Panc1 (cell line): ENCODE measurements around the gene CLCN6. TPM values are rescaled to one million over a fixed set of nuclear protein-coding genes. Genes with fewer than 3 reads are reported as not detected.

ENCODE experiments used
- ATAC-seq: fragments of 200-7000 bp; cut with Tn5 transposase; 2 replicates; pipeline ENCODE4 v1.9.1; 2020; ENCODE audit warnings: mild to moderate bottlenecking, moderate library complexity
- BruUV-seq: library from RNA; stranded (reverse); fragments of 400-500 nt; replicated peaks from 2 replicates; lab custom pipeline; 2021; lab: Mats Ljungman, UMichigan
- CTCF ChIA-PET: fragments of 300-600 bp; sonication (Branson Sonifier 250); formaldehyde crosslinking; loops from one replicate; lab custom pipeline; 2022; ENCODE audit warnings: antibody characterized with exemption; lab: Charles Lee
- POLR2A ChIA-PET: fragments of 300-600 bp; sonication (Branson Sonifier 250); formaldehyde crosslinking; loops from one replicate; lab custom pipeline; 2022; ENCODE audit warnings: antibody characterized with exemption; lab: Charles Lee
- DNase-seq: peaks from one replicate; pipeline ENCODE4 v3.0.0-alpha.2; 2010; ENCODE audit warnings: low read depth, low spot score
- H3K27ac ChIP-seq: 2 replicates; pipeline ENCODE4 v1.5.1; 2011; ENCODE audit warnings: mild to moderate bottlenecking, low read length, inconsistent platforms
- H3K27me3 ChIP-seq: fragments of 200-500 bp; sonication (Bioruptor generic); 2 replicates; pipeline ENCODE4 v1.6.0; 2014; ENCODE audit warnings: low read length, inconsistent platforms; ENCODE audit not compliant: control insufficient read depth, insufficient read depth
- H3K36me3 ChIP-seq: fragments of 200-500 bp; sonication (Bioruptor generic); 2 replicates; pipeline ENCODE4 v1.5.1; 2014; ENCODE audit warnings: inconsistent platforms, mild to moderate bottlenecking, low read length, moderate library complexity; ENCODE audit not compliant: control insufficient read depth, insufficient read depth
- H3K4me1 ChIP-seq: 2 replicates; pipeline ENCODE4 v1.5.1; 2011; ENCODE audit warnings: inconsistent platforms, mild to moderate bottlenecking, low read length, moderate library complexity; ENCODE audit not compliant: control insufficient read depth, insufficient read depth
- H3K4me3 ChIP-seq, 2 experiments: 2 replicates each; pipeline ENCODE4 v1.5.1; 2011 to 2012; ENCODE audit warnings: low read depth in 2 of 2, low read length in 2 of 2, mild to moderate bottlenecking in 2 of 2, inconsistent platforms in 1 of 2, moderate library complexity in 1 of 2
- H3K9me3 ChIP-seq: fragments of 200-500 bp; sonication (Bioruptor generic); 2 replicates; pipeline ENCODE4 v1.5.1; 2014; ENCODE audit warnings: low read depth, mild to moderate bottlenecking, inconsistent platforms, low read length, moderate library complexity; ENCODE audit not compliant: control insufficient read depth, insufficient read depth
- CTCF ChIP-seq: fragments of 450-650 bp; IDR thresholded peaks from 2 replicates; pipeline ENCODE4 v1.5.1; 2017; ENCODE audit warnings: mild to moderate bottlenecking
- POLR2AphosphoS5 ChIP-seq: IDR thresholded peaks from 2 replicates; pipeline ENCODE4 v1.6.1; 2012; ENCODE audit warnings: mild to moderate bottlenecking, low read depth, low read length, moderate library complexity
- REST ChIP-seq, 2 experiments: IDR thresholded peaks; 2 replicates each; pipeline ENCODE4 v1.6.1; 2011 to 2012; ENCODE audit warnings: low read depth in 2 of 2, control low read depth in 1 of 2, low read length in 1 of 2, mild to moderate bottlenecking in 1 of 2, moderate library complexity in 1 of 2; ENCODE audit not compliant: insufficient read depth in 1 of 2
- SIN3A ChIP-seq: IDR thresholded peaks from 2 replicates; pipeline ENCODE4 v1.6.1; 2012; ENCODE audit warnings: low read depth, mild to moderate bottlenecking, low read length, moderate library complexity, borderline replicate concordance; ENCODE audit not compliant: insufficient read depth
- TCF7L2 ChIP-seq: IDR thresholded peaks from 2 replicates; pipeline ENCODE4 v1.6.1; 2011; ENCODE audit warnings: mild to moderate bottlenecking, low read depth, low read length, inconsistent platforms
- in situ Hi-C: cut with HindIII; loops from 2 replicates; pipeline ENCODE4 v1.10.0; 2016; ENCODE audit warnings: low sequenced_read_pairs, low pct_unique_long_range_greater_than_20kb
- intact Hi-C: fragments of 100-400 bp; cut with micrococcal nuclease; formaldehyde crosslinking; loops from one replicate; pipeline ENCODE4 v1.10.0; 2022; ENCODE audit not compliant: unreplicated experiment
- total RNA-seq: library from RNA; stranded (reverse); gene quantifications from one replicate; pipeline ENCODE4 v1.2.1, GENCODE V29; 2021; ENCODE audit not compliant: unreplicated experiment

Gene CLCN6
- total RNA-seq, 1 experiment from 2014 or later = 23.6 TPM

- intact Hi-C loops (no loop called here), in situ Hi-C loops (no loop called here)
- no peak for ATAC-seq
- H3K27ac ChIP-seq = no peak overlapping the region
- DNase-seq = no peak
- H3K27me3 ChIP-seq = no peaks in the 10 kb centered on the region
- no peaks in the 10 kb centered on the region for H3K9me3 ChIP-seq
- H3K36me3 ChIP-seq = no peaks in the 10 kb centered on the region
- no TSS peak for BruUV-seq
- H3K4me1 ChIP-seq = no peaks in the 10 kb centered on the region
- CTCF ChIA-PET = no interaction called here
- POLR2A ChIA-PET = interaction anchor here (0.8 kb wide), 1 partner anchor 38 kb away, joined by 3 read pairs; no protein-coding TSS in a partner anchor
- no peak for TF ChIP-seq REST (IDR thresholded peaks at IDR 0.05; ENCODE audit: insufficient read depth in 1 of 2, low read depth in 2 of 2, low read length in 1 of 2)
- TF ChIP-seq CTCF = no peak
- TF ChIP-seq TCF7L2 = no peak
- TF ChIP-seq POLR2AphosphoS5 = no peak
- TF ChIP-seq SIN3A = no peak
- no peak overlapping the region for H3K4me3 ChIP-seq
These were observed 63.7 kb downstream of the CLCN6 start for GRCh38 chr1:11869650-11870207.

GRCh38 chr1:11872545-11872944 is 66.6 kb downstream of the CLCN6 start:
- no peaks in the 10 kb centered on the region for H3K4me1 ChIP-seq
- intact Hi-C loops (no loop called here), in situ Hi-C loops (no loop called here)
- no peaks in the 10 kb centered on the region for H3K36me3 ChIP-seq
- no peaks in the 10 kb centered on the region for H3K27me3 ChIP-seq
- BruUV-seq = no TSS peak
- ATAC-seq = no peak
- TF ChIP-seq POLR2AphosphoS5 (no peak), SIN3A (no peak), REST (IDR thresholded peaks at IDR 0.05; ENCODE audit: insufficient read depth in 1 of 2, low read depth in 2 of 2, low read length in 1 of 2) (no peak), TCF7L2 (no peak), CTCF (no peak)
- H3K9me3 ChIP-seq = no peaks in the 10 kb centered on the region
- H3K4me3 ChIP-seq = no peak overlapping the region
- CTCF ChIA-PET = no interaction called here
- POLR2A ChIA-PET = no interaction called here
- H3K27ac ChIP-seq = no peak overlapping the region
- no peak for DNase-seq
